HG03521 (cell line): Measurements from ENCODE around the gene PPM1H.

Experiments
- ATAC-seq: cut with Tn5 transposase; IDR thresholded peaks from one replicate; pipeline ENCODE4 v1.9.1; 2021; ENCODE audit warnings: mild to moderate bottlenecking, moderate library complexity; ENCODE audit not compliant: unreplicated experiment

PPM1H gene

GRCh38 chr12:62802984-62803383, 132.0 kb downstream of the PPM1H start:
- no peak for ATAC-seq

GRCh38 chr12:62802321-62802720, 132.6 kb downstream of the PPM1H start:
- ATAC-seq: no peak

- ATAC-seq: no peak
These were observed 133.2 kb downstream of the PPM1H start for GRCh38 chr12:62801796-62802195.

- no peak for ATAC-seq
These were observed 134.1 kb downstream of the PPM1H start for GRCh38 chr12:62800707-62801400.

- peak; percentile 50 for ATAC-seq
These were observed 135.1 kb downstream of the PPM1H start for GRCh38 chr12:62799766-62800406.

- ATAC-seq: peak; percentile 76
These were observed 135.7 kb downstream of the PPM1H start for GRCh38 chr12:62799126-62799736.

- ATAC-seq: no peak
These were observed 140.7 kb downstream of the PPM1H start for GRCh38 chr12:62794218-62794583.

GRCh38 chr12:62793256-62794217, 141.4 kb downstream of the PPM1H start:
- ATAC-seq: no peak

GRCh38 chr12:62792236-62792870, 142.6 kb downstream of the PPM1H start:
- no peak for ATAC-seq

- no peak for ATAC-seq
These were observed 145.1 kb downstream of the PPM1H start for GRCh38 chr12:62789851-62790250.

GRCh38 chr12:62787611-62788010, 147.3 kb downstream of the PPM1H start:
- ATAC-seq: no peak

- no peak for ATAC-seq
These were observed 147.9 kb downstream of the PPM1H start for GRCh38 chr12:62787023-62787422.

- ATAC-seq: no peak
These were observed 148.9 kb downstream of the PPM1H start for GRCh38 chr12:62785941-62786559.

- ATAC-seq: no peak
These were observed 150.4 kb downstream of the PPM1H start for GRCh38 chr12:62784576-62784975.

- ATAC-seq: no peak
These were observed 151.1 kb downstream of the PPM1H start for GRCh38 chr12:62783881-62784280.

- ATAC-seq: no peak
These were observed 153.6 kb downstream of the PPM1H start for GRCh38 chr12:62781136-62781880.

- no peak for ATAC-seq
These were observed 155.5 kb downstream of the PPM1H start for GRCh38 chr12:62779488-62779887.

GRCh38 chr12:62778187-62778586, 156.8 kb downstream of the PPM1H start:
- no peak for ATAC-seq

GRCh38 chr12:62776997-62777396, 158.0 kb downstream of the PPM1H start:
- ATAC-seq: no peak

GRCh38 chr12:62776575-62776974, 158.4 kb downstream of the PPM1H start:
- ATAC-seq: no peak
